Activated T-cell treated with anti-CD3 and anti-CD28 coated beads, Interleukin-2, amount 50 U/mL, for 24 hours (primary cell): Measurements from ENCODE around the gene GALNT5.

Experiments
- DNase-seq: peaks from one replicate; pipeline ENCODE4 v3.0.0-alpha.2; 2020
- H3K27ac Mint-ChIP-seq: 2 replicates; pipeline ENCODE4 v1.8.0; 2020; ENCODE audit warnings: mild to moderate bottlenecking, mixed read lengths
- H3K27me3 Mint-ChIP-seq: 2 replicates; pipeline ENCODE4 v1.8.0; 2020; ENCODE audit warnings: mixed read lengths
- H3K36me3 Mint-ChIP-seq: 2 replicates; pipeline ENCODE4 v1.8.0; 2020; ENCODE audit warnings: low read depth, mixed read lengths
- H3K4me1 Mint-ChIP-seq: 2 replicates; pipeline ENCODE4 v1.8.0; 2020; ENCODE audit warnings: low read depth, mixed read lengths
- H3K4me3 Mint-ChIP-seq: 2 replicates; pipeline ENCODE4 v1.8.0; 2020; ENCODE audit warnings: mild to moderate bottlenecking, moderate library complexity, mixed read lengths
- H3K9me3 Mint-ChIP-seq: 2 replicates; pipeline ENCODE4 v1.8.0; 2020; ENCODE audit warnings: mixed read lengths

Gene GALNT5

GRCh38 chr2:157236404-157236803 lies 21.1 kb upstream of the GALNT5 start:
- no peak overlapping the region for H3K4me3 Mint-ChIP-seq
- no peak overlapping the region for H3K27ac Mint-ChIP-seq
- H3K9me3 Mint-ChIP-seq, result no peaks in the 10 kb centered on the region
- DNase-seq, result no peak
- no peaks in the 10 kb centered on the region for H3K4me1 Mint-ChIP-seq
- H3K27me3 Mint-ChIP-seq, result peaks cover 31% of the 10 kb centered on the region
- no peaks in the 10 kb centered on the region for H3K36me3 Mint-ChIP-seq

- no peaks in the 10 kb centered on the region for H3K9me3 Mint-ChIP-seq
- H3K27me3 Mint-ChIP-seq, result peaks cover 26% of the 10 kb centered on the region
- no peak overlapping the region for H3K27ac Mint-ChIP-seq
- no peaks in the 10 kb centered on the region for H3K4me1 Mint-ChIP-seq
- H3K36me3 Mint-ChIP-seq, result no peaks in the 10 kb centered on the region
- H3K4me3 Mint-ChIP-seq, result no peak overlapping the region
- no peak for DNase-seq
Observed at GRCh38 chr2:157238296-157238695, 19.2 kb upstream of the GALNT5 start.

- Mint-ChIP-seq H3K9me3 (no peaks in the 10 kb centered on the region), H3K4me1 (peaks cover 30% of the 10 kb centered on the region), H3K27me3 (peaks cover 18% of the 10 kb centered on the region), H3K4me3 (no peak overlapping the region), H3K36me3 (no peaks in the 10 kb centered on the region), H3K27ac (no peak overlapping the region)
- no peak for DNase-seq
Observed at GRCh38 chr2:157244691-157245090, 12.8 kb upstream of the GALNT5 start.

- H3K9me3 Mint-ChIP-seq, result no peaks in the 10 kb centered on the region
- H3K27me3 Mint-ChIP-seq, result peaks cover 18% of the 10 kb centered on the region
- peaks cover 30% of the 10 kb centered on the region for H3K4me1 Mint-ChIP-seq
- H3K4me3 Mint-ChIP-seq, result no peak overlapping the region
- peak overlapping the region; percentile 91 for H3K27ac Mint-ChIP-seq
- no peaks in the 10 kb centered on the region for H3K36me3 Mint-ChIP-seq
- DNase-seq, result no peak
Observed at GRCh38 chr2:157245144-157245840, 12.2 kb upstream of the GALNT5 start.

GRCh38 chr2:157245846-157246764 lies 11.4 kb upstream of the GALNT5 start:
- H3K27me3 Mint-ChIP-seq, result peaks cover 22% of the 10 kb centered on the region

GRCh38 chr2:157246765-157247407 lies 10.6 kb upstream of the GALNT5 start:
- Mint-ChIP-seq H3K27ac (no peak overlapping the region), H3K27me3 (peaks cover 27% of the 10 kb centered on the region), H3K9me3 (no peaks in the 10 kb centered on the region), H3K36me3 (no peaks in the 10 kb centered on the region), H3K4me1 (peaks cover 30% of the 10 kb centered on the region), H3K4me3 (no peak overlapping the region)
- DNase-seq, result no peak

More at GRCh38 chr2:157245846-157246764, 11.4 kb upstream of the GALNT5 start:
- peak; percentile 52 for DNase-seq
- no peaks in the 10 kb centered on the region for H3K36me3 Mint-ChIP-seq
- no peaks in the 10 kb centered on the region for H3K9me3 Mint-ChIP-seq
- peak overlapping the region; percentile 91 for H3K27ac Mint-ChIP-seq
- peak overlapping the region; percentile 32 for H3K4me3 Mint-ChIP-seq
- H3K4me1 Mint-ChIP-seq, result peaks cover 30% of the 10 kb centered on the region

GRCh38 chr2:157250836-157251235 lies 6.7 kb upstream of the GALNT5 start:
- H3K27me3 Mint-ChIP-seq, result peaks cover 19% of the 10 kb centered on the region
- H3K9me3 Mint-ChIP-seq, result no peaks in the 10 kb centered on the region
- no peak for DNase-seq
- H3K4me1 Mint-ChIP-seq, result peaks cover 21% of the 10 kb centered on the region
- no peaks in the 10 kb centered on the region for H3K36me3 Mint-ChIP-seq
- no peak overlapping the region for H3K27ac Mint-ChIP-seq
- no peak overlapping the region for H3K4me3 Mint-ChIP-seq

GRCh38 chr2:157251932-157252331 lies 5.6 kb upstream of the GALNT5 start:
- H3K4me1 Mint-ChIP-seq, result peaks cover 21% of the 10 kb centered on the region
- DNase-seq, result no peak
- H3K36me3 Mint-ChIP-seq, result no peaks in the 10 kb centered on the region
- H3K9me3 Mint-ChIP-seq, result no peaks in the 10 kb centered on the region
- H3K4me3 Mint-ChIP-seq, result no peak overlapping the region
- H3K27ac Mint-ChIP-seq, result no peak overlapping the region
- peaks cover 19% of the 10 kb centered on the region for H3K27me3 Mint-ChIP-seq

GRCh38 chr2:157252529-157252928 lies 5.0 kb upstream of the GALNT5 start:
- H3K9me3 Mint-ChIP-seq, result no peaks in the 10 kb centered on the region
- H3K27me3 Mint-ChIP-seq, result peaks cover 19% of the 10 kb centered on the region
- no peak for DNase-seq
- H3K36me3 Mint-ChIP-seq, result no peaks in the 10 kb centered on the region
- peaks cover 21% of the 10 kb centered on the region for H3K4me1 Mint-ChIP-seq
- H3K27ac Mint-ChIP-seq, result no peak overlapping the region
- H3K4me3 Mint-ChIP-seq, result no peak overlapping the region

- DNase-seq, result no peak
- Mint-ChIP-seq H3K36me3 (no peaks in the 10 kb centered on the region), H3K27me3 (peaks cover 30% of the 10 kb centered on the region), H3K9me3 (no peaks in the 10 kb centered on the region), H3K4me1 (peaks cover 32% of the 10 kb centered on the region), H3K4me3 (no peak overlapping the region), H3K27ac (no peak overlapping the region)
Observed at GRCh38 chr2:157254041-157254440, 3.5 kb upstream of the GALNT5 start.

- H3K27me3 Mint-ChIP-seq, result peaks cover 28% of the 10 kb centered on the region
- no peak for DNase-seq
- H3K27ac Mint-ChIP-seq, result no peak overlapping the region
- peaks cover 41% of the 10 kb centered on the region for H3K4me1 Mint-ChIP-seq
- no peaks in the 10 kb centered on the region for H3K36me3 Mint-ChIP-seq
- no peaks in the 10 kb centered on the region for H3K9me3 Mint-ChIP-seq
- H3K4me3 Mint-ChIP-seq, result no peak overlapping the region
Observed at GRCh38 chr2:157255746-157256145, 1.8 kb upstream of the GALNT5 start.

GRCh38 chr2:157256626-157257025 lies 879 bp upstream of the GALNT5 start:
- Mint-ChIP-seq H3K36me3 (no peaks in the 10 kb centered on the region), H3K4me3 (no peak overlapping the region), H3K9me3 (no peaks in the 10 kb centered on the region), H3K4me1 (peaks cover 49% of the 10 kb centered on the region), H3K27me3 (peaks cover 23% of the 10 kb centered on the region), H3K27ac (peak overlapping the region; percentile 73)
- no peak for DNase-seq

GRCh38 chr2:157258520-157259326 lies 1.2 kb downstream of the GALNT5 start:
- Mint-ChIP-seq H3K9me3 (no peaks in the 10 kb centered on the region), H3K27me3 (peaks cover 15% of the 10 kb centered on the region), H3K27ac (no peak overlapping the region), H3K4me3 (no peak overlapping the region), H3K36me3 (no peaks in the 10 kb centered on the region), H3K4me1 (peaks cover 60% of the 10 kb centered on the region)
- DNase-seq, result no peak

- Mint-ChIP-seq H3K27me3 (peaks cover 11% of the 10 kb centered on the region), H3K4me3 (no peak overlapping the region), H3K9me3 (no peaks in the 10 kb centered on the region), H3K36me3 (no peaks in the 10 kb centered on the region), H3K27ac (no peak overlapping the region), H3K4me1 (peaks cover 60% of the 10 kb centered on the region)
- no peak for DNase-seq
Observed at GRCh38 chr2:157259386-157259785, 1.9 kb downstream of the GALNT5 start.
